Measurements from ENCODE around the gene NOA1. TPM values are rescaled to one million over a fixed set of nuclear protein-coding genes. Genes with fewer than 3 reads are reported as not detected.

NOA1 gene
- total RNA-seq, 2 donors from 2014 or later, result 29.2 to 31.9 TPM

GRCh38 chr4:56976837-56977320 lies 527 bp downstream of the NOA1 start:
- peak; percentile 69 for DNase-seq (ENCODE audit: low spot score)
- intact Hi-C loops (cut with DNase I), result loop anchor here (5.0 kb wide), 1 partner anchor 70 kb away; the partner anchor contains the start of gene REST

GRCh38 chr4:56976283-56976836 lies 1.0 kb downstream of the NOA1 start:
- no peak for TF ChIP-seq POLR2AphosphoS5 (IDR thresholded peaks at IDR 0.05)
- TF ChIP-seq POLR2A (IDR thresholded peaks at IDR 0.05), result no peak
- TF ChIP-seq CTCF (IDR thresholded peaks at IDR 0.05), result no peak
- Histone ChIP-seq H3K36me3 (no peaks in the 10 kb centered on the region), H3K27ac (peak overlapping the region; percentile 88 to 90), H3K27me3 (replicated peaks; ENCODE audit: insufficient read depth) (no peaks in the 10 kb centered on the region), H3K9me3 (no peaks in the 10 kb centered on the region), H3K4me1 (replicated peaks) (peaks cover 5% of the 10 kb centered on the region), H3K4me3 (peak overlapping the region; percentile 78 to 79)
- WGBS, result 2% methylated on average over 34 of the region's 35 CpGs
- peak; percentile 20 for DNase-seq (ENCODE audit: low spot score)
- intact Hi-C loops (cut with DNase I), result loop anchor here (5.0 kb wide), 1 partner anchor 69 kb away; the partner anchor contains the start of gene REST

More at GRCh38 chr4:56976837-56977320, 527 bp downstream of the NOA1 start:
- no peaks in the 10 kb centered on the region for H3K36me3 ChIP-seq
- H3K4me1 ChIP-seq (replicated peaks), result peaks cover 5% of the 10 kb centered on the region
- WGBS, result 0% methylated on average over 15 of the region's 46 CpGs
- H3K9me3 ChIP-seq, result no peaks in the 10 kb centered on the region
- H3K27ac ChIP-seq, result peak overlapping the region; percentile 88 to 90
- peak overlapping the region; percentile 78 to 79 for H3K4me3 ChIP-seq
- TF ChIP-seq POLR2A (IDR thresholded peaks at IDR 0.05), result no peak
- peak in 2 of 4 experiments; percentile 30 to 35 for TF ChIP-seq CTCF (IDR thresholded peaks at IDR 0.05)
- no peaks in the 10 kb centered on the region for H3K27me3 ChIP-seq (replicated peaks; ENCODE audit: insufficient read depth)

- Histone ChIP-seq H3K27ac (no peak overlapping the region), H3K4me1 (replicated peaks) (no peaks in the 10 kb centered on the region), H3K27me3 (replicated peaks; ENCODE audit: insufficient read depth) (no peaks in the 10 kb centered on the region), H3K9me3 (no peaks in the 10 kb centered on the region), H3K4me3 (no peak overlapping the region), H3K36me3 (no peaks in the 10 kb centered on the region)
- no peak for DNase-seq (ENCODE audit: low spot score)
- WGBS, result 98% methylated on average over 3 of the region's 3 CpGs
- no peak for TF ChIP-seq POLR2AphosphoS5 (IDR thresholded peaks at IDR 0.05)
- TF ChIP-seq CTCF (IDR thresholded peaks at IDR 0.05), result no peak
- no peak for TF ChIP-seq POLR2A (IDR thresholded peaks at IDR 0.05)
- intact Hi-C loops (cut with DNase I), result no loop called here
These were observed 4.1 kb downstream of the NOA1 start for GRCh38 chr4:56973336-56973735.

GRCh38 chr4:56972809-56973208 lies 4.6 kb downstream of the NOA1 start:
- DNase-seq (ENCODE audit: low spot score), result no peak
- no peaks in the 10 kb centered on the region for H3K27me3 ChIP-seq (replicated peaks; ENCODE audit: insufficient read depth)
- intact Hi-C loops (cut with DNase I), result no loop called here
- H3K4me1 ChIP-seq (replicated peaks), result no peaks in the 10 kb centered on the region
- no peaks in the 10 kb centered on the region for H3K9me3 ChIP-seq
- H3K4me3 ChIP-seq, result no peak overlapping the region
- no peak for TF ChIP-seq POLR2A (IDR thresholded peaks at IDR 0.05)
- no peak for TF ChIP-seq CTCF (IDR thresholded peaks at IDR 0.05)
- no peak for TF ChIP-seq POLR2AphosphoS5 (IDR thresholded peaks at IDR 0.05)
- H3K27ac ChIP-seq, result no peak overlapping the region
- H3K36me3 ChIP-seq, result no peaks in the 10 kb centered on the region

GRCh38 chr4:56972389-56972788 lies 5.0 kb downstream of the NOA1 start:
- Histone ChIP-seq H3K36me3 (no peaks in the 10 kb centered on the region), H3K4me3 (no peak overlapping the region), H3K4me1 (replicated peaks) (no peaks in the 10 kb centered on the region), H3K27ac (no peak overlapping the region), H3K9me3 (no peaks in the 10 kb centered on the region), H3K27me3 (replicated peaks; ENCODE audit: insufficient read depth) (no peaks in the 10 kb centered on the region)
- DNase-seq (ENCODE audit: low spot score), result no peak
- no peak for TF ChIP-seq POLR2A (IDR thresholded peaks at IDR 0.05)
- TF ChIP-seq POLR2AphosphoS5 (IDR thresholded peaks at IDR 0.05), result no peak
- no peak for TF ChIP-seq CTCF (IDR thresholded peaks at IDR 0.05)
- 94% methylated on average over 2 of the region's 2 CpGs for WGBS
- intact Hi-C loops (cut with DNase I), result no loop called here

Data from prostate gland (tissue), 2 donors.